IPS-18a (cell line): ENCODE data around the gene PCBP3.
"Not testable (repeated sequence)": the region's sequence is repeated elsewhere in the genome, so short reads cannot be mapped to it uniquely, and the experiment has no call there.

Experiments used
- H3K27ac ChIP-seq: one replicate; pipeline ENCODE4 v1.5.1; 2013; ENCODE audit warnings: low read length
- H3K27me3 ChIP-seq: one replicate; pipeline ENCODE4 v1.6.1; 2013; ENCODE audit warnings: mild to moderate bottlenecking, low read length; ENCODE audit not compliant: control insufficient read depth, insufficient read depth
- H3K36me3 ChIP-seq: one replicate; pipeline ENCODE4 v1.6.1; 2013; ENCODE audit warnings: low read depth, low read length; ENCODE audit not compliant: control insufficient read depth
- H3K4me1 ChIP-seq: one replicate; pipeline ENCODE4 v1.6.1; 2013; ENCODE audit warnings: low read depth, low read length; ENCODE audit not compliant: control insufficient read depth
- H3K4me3 ChIP-seq: one replicate; pipeline ENCODE4 v1.5.1; 2013; ENCODE audit warnings: low read length
- H3K9ac ChIP-seq: one replicate; pipeline ENCODE4 v1.6.1; 2013; ENCODE audit warnings: mild to moderate bottlenecking, low read length, moderate library complexity
- H3K9me3 ChIP-seq: one replicate; pipeline ENCODE4 v1.6.1; 2013; ENCODE audit warnings: low read depth, low read length; ENCODE audit not compliant: control insufficient read depth

The PCBP3 gene

GRCh38 chr21:45954921-45955320 lies 311.4 kb downstream of the PCBP3 start:
- Histone ChIP-seq H3K36me3 (no peaks in the 10 kb centered on the region), H3K27me3 (no peaks in the 10 kb centered on the region), H3K27ac (no peak overlapping the region), H3K4me3 (no peak overlapping the region), H3K4me1 (no peaks in the 10 kb centered on the region), H3K9ac (no peak overlapping the region), H3K9me3 (no peaks in the 10 kb centered on the region)

- H3K9ac ChIP-seq: no peak overlapping the region
- no peaks in the 10 kb centered on the region for H3K36me3 ChIP-seq
- no peaks in the 10 kb centered on the region for H3K4me1 ChIP-seq
- H3K9me3 ChIP-seq: no peaks in the 10 kb centered on the region
- no peak overlapping the region for H3K27ac ChIP-seq
- H3K4me3 ChIP-seq: no peak overlapping the region
- H3K27me3 ChIP-seq: no peaks in the 10 kb centered on the region
Measured at GRCh38 chr21:45957551-45957950, 314.0 kb downstream of the PCBP3 start.

DNA sequence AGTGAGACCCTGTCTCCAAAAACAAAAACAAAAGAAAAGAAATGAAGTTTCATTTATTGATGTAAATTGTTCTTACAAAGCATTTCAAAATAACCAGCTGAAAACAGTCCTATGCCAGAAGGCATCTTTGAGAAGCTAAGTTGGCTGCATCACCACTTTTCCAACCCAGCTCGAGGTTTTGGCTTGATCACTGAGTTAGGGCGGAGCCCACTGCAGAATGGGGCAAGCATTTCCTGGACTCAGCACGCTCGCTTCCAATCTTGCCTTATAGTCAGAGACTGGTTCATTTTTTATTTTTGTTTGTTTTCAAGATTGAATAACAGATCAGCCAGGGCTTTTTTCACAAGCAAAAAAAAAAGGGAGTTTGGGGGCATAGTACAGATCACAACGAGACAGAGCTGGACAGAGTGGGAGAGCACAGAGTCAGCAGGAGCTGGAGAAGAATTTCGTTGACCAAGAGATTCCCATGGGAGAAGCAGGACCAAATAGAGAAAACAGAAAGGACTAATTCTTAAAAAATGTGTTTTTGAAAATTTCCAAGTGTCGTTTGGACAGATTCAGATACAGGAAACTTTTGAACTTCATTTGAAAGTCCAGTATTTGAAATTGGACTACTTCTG lies 314.6 kb downstream of the PCBP3 start:
- no peaks in the 10 kb centered on the region for H3K9me3 ChIP-seq
- H3K27me3 ChIP-seq: no peaks in the 10 kb centered on the region
- no peak overlapping the region for H3K9ac ChIP-seq
- H3K4me1 ChIP-seq: no peaks in the 10 kb centered on the region
- no peaks in the 10 kb centered on the region for H3K36me3 ChIP-seq
- no peak overlapping the region for H3K4me3 ChIP-seq
- no peak overlapping the region for H3K27ac ChIP-seq

DNA sequence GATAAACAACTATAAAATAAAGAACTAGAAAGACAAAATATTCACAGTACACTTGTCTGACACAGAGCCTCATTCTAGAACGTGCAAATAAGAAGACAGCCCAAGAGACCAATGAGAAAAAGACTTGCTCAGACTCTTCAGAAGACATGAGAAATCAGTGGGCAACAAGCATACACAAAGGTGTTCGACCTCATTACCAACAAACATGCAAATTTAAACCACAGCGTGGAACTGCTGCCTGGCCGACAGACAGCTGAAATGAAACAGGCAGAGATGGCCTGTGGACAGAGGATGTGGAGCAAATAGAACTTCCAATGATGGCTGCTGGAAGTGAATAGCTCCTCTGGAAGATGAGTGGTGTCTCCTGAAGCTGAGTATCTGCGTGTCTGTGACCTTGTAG lies 315.7 kb downstream of the PCBP3 start:
- no peak overlapping the region for H3K27ac ChIP-seq
- no peaks in the 10 kb centered on the region for H3K36me3 ChIP-seq
- H3K9me3 ChIP-seq: no peaks in the 10 kb centered on the region
- H3K27me3 ChIP-seq: no peaks in the 10 kb centered on the region
- no peak overlapping the region for H3K4me3 ChIP-seq
- H3K4me1 ChIP-seq: no peaks in the 10 kb centered on the region
- H3K9ac ChIP-seq: no peak overlapping the region

GRCh38 chr21:45959779-45960390 lies 316.4 kb downstream of the PCBP3 start:
- H3K9me3 ChIP-seq: peaks cover 4% of the 10 kb centered on the region

GRCh38 chr21:45961408-45961807 lies 317.9 kb downstream of the PCBP3 start:
- not testable (repeated sequence) for H3K27me3 ChIP-seq, H3K36me3 ChIP-seq, H3K4me3 ChIP-seq, H3K9me3 ChIP-seq, H3K9ac ChIP-seq, H3K27ac ChIP-seq, H3K4me1 ChIP-seq

More at GRCh38 chr21:45959779-45960390, 316.4 kb downstream of the PCBP3 start:
- Histone ChIP-seq H3K27me3 (no peaks in the 10 kb centered on the region), H3K27ac (no peak overlapping the region), H3K4me1 (no peaks in the 10 kb centered on the region), H3K9ac (no peak overlapping the region), H3K4me3 (no peak overlapping the region), H3K36me3 (no peaks in the 10 kb centered on the region)

GRCh38 chr21:45962531-45963231 lies 319.2 kb downstream of the PCBP3 start:
- Histone ChIP-seq H3K4me1 (no peaks in the 10 kb centered on the region), H3K27ac (no peak overlapping the region), H3K4me3 (no peak overlapping the region), H3K27me3 (no peaks in the 10 kb centered on the region), H3K36me3 (no peaks in the 10 kb centered on the region), H3K9ac (no peak overlapping the region), H3K9me3 (peaks cover 4% of the 10 kb centered on the region)

GRCh38 chr21:45963232-45963570 lies 319.7 kb downstream of the PCBP3 start:
- H3K27ac ChIP-seq: no peak overlapping the region
- no peaks in the 10 kb centered on the region for H3K27me3 ChIP-seq
- H3K4me1 ChIP-seq: no peaks in the 10 kb centered on the region
- H3K4me3 ChIP-seq: no peak overlapping the region
- no peaks in the 10 kb centered on the region for H3K36me3 ChIP-seq
- H3K9me3 ChIP-seq: peaks cover 4% of the 10 kb centered on the region
- no peak overlapping the region for H3K9ac ChIP-seq

DNA sequence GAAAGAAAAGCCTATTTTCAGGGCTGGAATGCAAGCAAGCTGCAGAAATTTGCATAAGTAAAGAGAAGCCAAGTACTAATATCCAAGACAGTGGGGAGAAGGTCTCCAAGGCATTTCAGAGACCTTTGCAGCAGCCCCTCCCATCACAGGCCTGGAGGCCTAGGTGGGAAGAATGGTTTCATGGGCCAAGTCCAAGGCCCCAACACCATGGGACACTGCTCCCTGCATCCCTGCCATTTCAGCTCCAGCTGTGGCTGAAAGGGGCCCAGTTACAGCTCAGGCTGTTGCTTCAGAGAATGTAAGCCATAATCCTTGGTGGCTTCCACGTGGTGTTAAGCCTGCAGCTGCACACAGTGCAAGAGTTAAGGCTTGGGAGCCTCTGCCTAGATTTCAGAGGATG lies 321.1 kb downstream of the PCBP3 start:
- Histone ChIP-seq H3K9me3 (peaks cover 4% of the 10 kb centered on the region), H3K4me1 (no peaks in the 10 kb centered on the region), H3K36me3 (no peaks in the 10 kb centered on the region), H3K27me3 (no peaks in the 10 kb centered on the region), H3K27ac (no peak overlapping the region), H3K4me3 (no peak overlapping the region), H3K9ac (no peak overlapping the region)

GRCh38 chr21:45965084-45965809 lies 321.7 kb downstream of the PCBP3 start:
- Histone ChIP-seq H3K27me3 (no peaks in the 10 kb centered on the region), H3K27ac (no peak overlapping the region), H3K4me1 (no peaks in the 10 kb centered on the region), H3K4me3 (no peak overlapping the region), H3K9me3 (peaks cover 4% of the 10 kb centered on the region), H3K36me3 (no peaks in the 10 kb centered on the region), H3K9ac (no peak overlapping the region)

DNA sequence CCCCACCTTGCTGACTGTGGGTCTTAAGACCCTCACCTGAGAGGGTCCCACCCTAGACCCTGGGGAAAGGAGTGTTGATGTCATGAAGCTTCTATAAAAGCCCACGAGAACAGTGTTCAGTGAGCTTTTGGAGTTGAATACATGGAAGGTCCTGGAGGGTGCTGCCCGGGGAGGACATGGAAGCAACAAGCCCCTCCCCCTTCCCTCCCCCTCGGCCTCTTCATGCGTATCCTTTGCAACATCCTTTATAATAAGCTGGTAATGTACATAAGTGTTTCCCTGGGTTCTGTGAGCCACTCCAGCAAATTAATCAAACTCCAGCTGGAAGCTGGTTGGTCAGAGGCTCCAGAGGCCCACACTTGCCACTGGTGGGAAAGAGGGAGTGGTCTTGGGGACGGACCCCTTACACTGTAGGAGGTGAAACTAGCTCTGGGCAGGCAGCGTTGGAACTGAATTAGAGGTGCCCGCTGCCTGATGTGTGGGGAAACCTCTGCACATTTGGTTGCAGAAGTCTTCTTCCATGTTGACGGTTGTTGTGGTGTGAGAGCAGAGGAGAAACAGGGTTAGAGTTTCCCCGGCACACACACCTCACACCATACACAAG lies 323.4 kb downstream of the PCBP3 start:
- Histone ChIP-seq H3K4me1 (no peaks in the 10 kb centered on the region), H3K36me3 (no peaks in the 10 kb centered on the region), H3K9ac (no peak overlapping the region), H3K4me3 (no peak overlapping the region), H3K27me3 (peaks cover under 1% of the 10 kb centered on the region), H3K27ac (no peak overlapping the region), H3K9me3 (peaks cover 4% of the 10 kb centered on the region)
